DND-41 (cell line): ENCODE measurements around the gene PPP1R1B.

ENCODE experiments used
- CTCF ChIP-seq: IDR thresholded peaks from 2 replicates; pipeline ENCODE4 v1.5.1; 2012; ENCODE audit warnings: borderline replicate concordance, low read length, moderate library complexity, mild to moderate bottlenecking; ENCODE audit not compliant: poor library complexity, severe bottlenecking; ENCODE audit errors: extremely low read depth
- EZH2 ChIP-seq: IDR thresholded peaks from 3 replicates; pipeline ENCODE4 v1.6.1; 2012; ENCODE audit warnings: borderline replicate concordance, low read depth, mild to moderate bottlenecking, moderate library complexity, low read length, inconsistent platforms; ENCODE audit not compliant: severe bottlenecking

GRCh38 chr17:39581071-39581758, 45.5 kb upstream of the PPP1R1B start:
- TF ChIP-seq CTCF (no peak), EZH2 (no peak)
